NCI-H2029 treated with DMSO at 0.1 percent for 48 hours (cell line): ENCODE data around the gene LCA5.
"Not testable (repeated sequence)": the region's sequence is repeated elsewhere in the genome, so short reads cannot be mapped to it uniquely, and the experiment has no call there.

Source experiments
- DNase-seq: peaks from one replicate; lab custom pipeline; 2025; lab: John Stamatoyannopoulos, UW

Gene LCA5

GRCh38 chr6:79536954-79537747 lies at the start of gene LCA5:
TSS of gene LCA5 (minus strand) at chr6:79537430. CDS start at chr6:79518894, 18,536 bp downstream.
- peak; percentile 92 for DNase-seq

GRCh38 chr6:79586548-79586947 lies 49.3 kb upstream of the LCA5 start:
- DNase-seq: no peak

- no peak for DNase-seq
These were observed 47.1 kb upstream of the LCA5 start for GRCh38 chr6:79584332-79584731.

- DNase-seq: not testable (repeated sequence)
These were observed 40.7 kb upstream of the LCA5 start for GRCh38 chr6:79577926-79578325.

GRCh38 chr6:79574630-79575225 lies 37.5 kb upstream of the LCA5 start:
- DNase-seq: no peak

- no peak for DNase-seq
These were observed 36.9 kb upstream of the LCA5 start for GRCh38 chr6:79574174-79574573.

GRCh38 chr6:79571030-79571367 lies 33.8 kb upstream of the LCA5 start:
- no peak for DNase-seq

GRCh38 chr6:79570129-79571029 lies 33.1 kb upstream of the LCA5 start:
- peak; percentile 90 for DNase-seq

GRCh38 chr6:79568996-79569395 lies 31.8 kb upstream of the LCA5 start:
- no peak for DNase-seq

GRCh38 chr6:79564636-79565035 lies 27.4 kb upstream of the LCA5 start:
- no peak for DNase-seq

- no peak for DNase-seq
These were observed 22.5 kb upstream of the LCA5 start for GRCh38 chr6:79559706-79560105.

- no peak for DNase-seq
These were observed 20.6 kb upstream of the LCA5 start for GRCh38 chr6:79557673-79558467.

- DNase-seq: no peak
These were observed 17.1 kb upstream of the LCA5 start for GRCh38 chr6:79554305-79554704.

- no peak for DNase-seq
These were observed 14.2 kb upstream of the LCA5 start for GRCh38 chr6:79551401-79551800.

GRCh38 chr6:79548304-79548703 lies 11.1 kb upstream of the LCA5 start:
- no peak for DNase-seq

GRCh38 chr6:79546186-79546585 lies 9.0 kb upstream of the LCA5 start:
- DNase-seq: no peak

GRCh38 chr6:79544939-79545450 lies 7.8 kb upstream of the LCA5 start:
- no peak for DNase-seq

- DNase-seq: no peak
These were observed 7.2 kb upstream of the LCA5 start for GRCh38 chr6:79544299-79544927.

GRCh38 chr6:79543886-79544285 lies 6.7 kb upstream of the LCA5 start:
- no peak for DNase-seq

GRCh38 chr6:79543411-79543810 lies 6.2 kb upstream of the LCA5 start:
- no peak for DNase-seq
